Right lung (tissue), 5 donors: ENCODE measurements around the gene RABGAP1L. TPM values are rescaled to one million over a fixed set of nuclear protein-coding genes. Genes with fewer than 3 reads are reported as not detected.

Experiments
- DNase-seq, 2 donors: peaks; one replicate each; pipeline ENCODE4 v3.0.0-alpha.2; 2013
- polyA plus RNA-seq, 5 donors: library from polyadenylated mRNA; unstranded; fragments of 120-200 nt; gene quantifications; one replicate each; pipeline versions ENCODE4 v1.2.1 to v1.2.3, GENCODE V29; 2013; ENCODE audit warnings: inconsistent platforms in 1 of 5, low replicate concordance in 1 of 5; ENCODE audit not compliant: insufficient read length in 5 of 5, insufficient read depth in 1 of 5

Gene RABGAP1L
- polyA plus RNA-seq, 5 donors, result 27.7 to 49.6 (median 45.4) TPM

DNA sequence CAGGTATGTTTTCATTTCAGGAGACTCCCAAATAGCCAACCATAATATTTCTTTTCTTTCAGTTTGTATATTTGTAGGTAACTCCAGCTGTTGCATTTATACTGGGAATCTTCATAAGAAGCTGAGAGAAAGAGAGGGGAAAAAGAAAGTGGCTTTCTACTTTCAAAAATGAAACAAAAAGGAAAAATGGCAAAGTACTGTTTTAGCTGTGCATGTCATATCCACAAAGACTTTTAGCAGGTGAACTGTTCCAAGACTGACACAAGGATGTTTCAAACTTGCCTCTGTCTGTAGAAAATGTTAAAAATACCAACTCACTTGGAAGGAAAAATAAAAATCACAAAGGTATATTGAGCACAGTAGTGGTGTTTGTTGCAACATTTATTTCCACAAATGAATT is 798.5 kb downstream of the RABGAP1L start:
- DNase-seq, result no peak

DNA sequence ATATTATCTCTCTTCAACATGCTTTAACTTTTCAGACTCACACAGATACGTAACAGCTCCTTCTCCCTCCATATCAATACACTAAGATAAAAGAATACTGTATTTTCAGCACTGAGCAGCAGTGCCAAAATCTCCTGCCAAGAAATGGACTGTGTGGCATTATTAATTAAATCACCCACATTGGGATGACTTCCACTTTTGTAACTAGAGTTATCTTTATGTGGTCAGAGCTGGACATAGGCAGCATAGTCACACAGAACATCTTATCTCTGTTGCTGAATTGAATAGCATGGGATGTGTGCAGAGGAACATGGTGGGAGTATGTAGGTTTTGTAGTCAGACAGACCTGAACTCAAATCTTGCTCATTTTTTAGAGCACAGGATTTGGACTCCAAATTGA is 799.1 kb downstream of the RABGAP1L start:
- DNase-seq, result no peak

DNA sequence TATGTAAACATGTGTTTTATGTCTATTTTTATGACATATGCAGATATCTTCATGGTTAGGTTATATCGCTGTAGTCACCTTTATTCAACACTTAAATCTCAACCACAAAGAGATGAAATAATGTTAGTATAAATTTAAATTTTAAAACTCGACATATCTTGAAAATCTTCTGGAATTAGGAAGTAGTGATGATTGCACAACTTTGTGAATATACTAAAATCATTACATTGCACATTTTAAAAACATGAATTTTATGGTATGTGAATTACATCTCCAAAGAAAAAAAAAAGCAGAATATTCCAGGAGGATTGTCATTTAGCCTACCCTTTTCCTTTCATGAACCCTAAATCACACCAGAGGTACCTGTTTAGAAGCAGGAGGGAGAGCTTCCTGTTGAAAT is 801.0 kb downstream of the RABGAP1L start:
- DNase-seq, result no peak

DNA sequence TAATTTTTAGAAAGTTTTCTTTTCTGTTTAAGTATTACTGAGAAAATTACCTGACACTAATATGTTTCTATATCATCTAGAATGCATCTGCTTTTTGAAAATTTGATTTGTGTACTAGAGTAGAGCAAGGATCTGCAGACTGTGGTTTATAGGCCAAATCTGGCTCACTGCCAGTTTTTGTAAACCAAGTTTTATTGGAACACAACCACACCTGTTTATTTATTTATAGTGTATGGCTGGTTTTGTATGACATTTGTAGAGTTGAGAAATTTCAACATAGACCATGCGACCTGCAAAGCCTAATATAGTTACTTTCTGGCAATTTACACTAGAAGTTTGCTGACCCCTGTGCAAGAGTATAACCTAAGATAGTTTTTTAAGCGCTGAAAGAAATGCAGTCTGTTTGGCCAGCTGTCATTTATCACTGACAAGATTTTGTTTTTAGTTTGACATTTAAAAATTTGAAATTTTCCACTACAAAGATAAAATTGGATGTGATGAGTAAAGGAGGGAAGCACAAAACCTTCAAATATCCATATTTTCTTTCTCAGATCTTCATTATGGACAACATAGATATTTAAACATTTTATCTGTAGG is 804.3 kb downstream of the RABGAP1L start:
- DNase-seq, result no peak

DNA sequence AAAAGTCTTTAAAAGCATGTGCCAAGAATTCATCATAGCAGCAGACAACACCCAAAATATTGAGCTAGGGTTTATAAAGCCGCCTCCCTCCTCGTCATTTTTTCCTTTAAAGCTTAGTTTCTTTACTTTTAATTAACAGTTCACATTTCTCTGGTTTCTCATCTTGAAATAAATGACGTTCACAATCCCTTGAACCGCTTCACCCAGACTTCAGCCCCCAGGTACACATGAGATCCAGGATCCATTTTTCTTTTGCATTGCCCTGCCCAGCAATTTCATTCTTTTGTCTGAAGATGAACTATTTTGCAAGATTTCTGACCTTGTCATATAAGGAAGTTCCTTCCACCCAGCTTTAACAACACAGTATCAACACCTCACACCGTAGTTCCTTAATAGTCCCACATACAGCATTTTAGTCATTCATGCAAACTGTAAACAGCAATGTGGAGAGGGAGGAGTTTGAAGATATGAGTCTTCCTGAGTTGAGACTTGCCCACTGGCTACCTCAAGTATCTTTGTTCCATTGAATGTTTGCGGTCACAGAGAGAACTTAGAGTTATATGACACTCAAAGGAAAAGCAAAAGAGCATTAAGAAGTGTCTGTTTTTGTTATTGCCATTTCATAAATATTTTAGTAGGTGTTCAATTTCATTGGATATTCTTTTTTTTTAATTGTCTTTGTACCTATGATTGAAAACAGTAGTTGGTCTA is 805.1 kb downstream of the RABGAP1L start:
- DNase-seq, result no peak

DNA sequence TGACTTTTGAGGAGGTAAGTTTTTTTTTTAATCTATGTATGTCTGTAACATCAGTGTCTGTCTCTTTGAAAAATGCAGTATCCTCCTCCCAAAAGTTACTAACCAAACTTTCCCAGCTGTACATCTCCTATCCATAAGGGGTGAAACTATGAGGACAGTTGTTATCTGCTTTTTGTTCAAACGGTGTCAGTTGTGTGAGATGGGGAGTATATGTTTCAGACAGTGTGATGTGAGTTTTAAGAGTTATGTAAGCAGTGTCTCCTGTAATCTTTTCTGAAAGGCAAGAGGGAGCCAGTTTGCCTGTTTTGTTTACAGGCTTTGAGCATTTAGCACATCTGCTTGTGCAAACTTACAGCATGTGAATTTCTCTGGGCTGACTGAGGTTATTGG is 805.6 kb downstream of the RABGAP1L start:
- DNase-seq, result peak in 1 of 2 donors; percentile 31

DNA sequence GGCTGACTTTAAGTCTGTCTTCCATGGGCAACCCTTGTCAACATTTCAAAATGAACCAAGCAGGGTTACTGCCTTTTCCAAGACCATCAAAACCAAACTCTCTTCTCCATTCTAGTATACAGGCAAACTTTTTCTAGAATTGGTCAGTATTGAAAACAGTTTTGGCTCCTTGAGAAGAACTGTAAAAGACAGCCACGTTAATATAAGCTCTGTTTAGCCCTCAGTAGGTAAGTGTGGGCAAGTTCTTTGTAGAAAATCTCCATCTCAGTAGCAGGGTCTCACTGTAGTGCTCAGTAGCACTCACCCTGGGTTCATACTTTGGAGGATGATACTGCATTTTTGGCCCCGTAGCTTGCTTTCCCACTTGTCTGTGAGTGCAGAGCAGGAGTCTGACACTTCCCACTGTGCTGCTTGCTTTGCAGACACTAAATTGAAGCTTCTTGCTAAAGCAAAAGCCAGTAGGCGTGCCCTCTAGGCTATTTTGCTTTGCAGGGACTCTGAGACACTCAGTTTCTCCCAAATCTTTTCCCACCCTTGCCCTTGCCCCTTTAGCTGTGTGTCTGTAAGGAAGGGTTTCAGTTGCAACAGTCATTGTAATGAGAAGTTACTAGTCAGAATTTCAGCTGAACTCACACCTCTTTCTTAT is 806.2 kb downstream of the RABGAP1L start:
- DNase-seq, result no peak

DNA sequence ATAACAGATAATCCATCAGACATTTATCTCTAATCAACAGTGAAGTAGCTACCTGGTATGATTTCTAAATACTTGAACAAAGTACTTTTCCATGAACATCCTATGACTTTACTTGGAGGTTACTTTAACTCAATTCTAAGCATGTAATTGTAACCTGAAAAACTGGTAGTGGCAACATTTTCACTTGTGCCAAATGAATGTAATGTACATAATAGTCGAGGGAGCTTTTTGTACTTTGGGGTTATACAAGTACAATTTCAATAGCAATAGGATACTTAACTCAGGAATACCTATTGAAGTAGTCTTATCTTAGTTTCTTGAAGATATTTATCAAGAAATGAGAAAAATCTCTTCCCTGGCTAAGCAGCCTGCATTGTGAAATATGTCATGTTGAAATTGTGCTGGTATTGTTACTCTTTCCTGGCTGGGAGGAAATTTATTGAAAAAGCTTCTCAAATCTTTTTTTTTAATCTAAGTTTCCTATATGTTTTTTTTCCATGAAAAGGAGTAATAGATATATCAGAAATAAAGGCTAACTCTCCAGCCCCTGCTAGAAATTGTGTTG is 806.8 kb downstream of the RABGAP1L start:
- peak in 1 of 2 donors; percentile 51 for DNase-seq

DNA sequence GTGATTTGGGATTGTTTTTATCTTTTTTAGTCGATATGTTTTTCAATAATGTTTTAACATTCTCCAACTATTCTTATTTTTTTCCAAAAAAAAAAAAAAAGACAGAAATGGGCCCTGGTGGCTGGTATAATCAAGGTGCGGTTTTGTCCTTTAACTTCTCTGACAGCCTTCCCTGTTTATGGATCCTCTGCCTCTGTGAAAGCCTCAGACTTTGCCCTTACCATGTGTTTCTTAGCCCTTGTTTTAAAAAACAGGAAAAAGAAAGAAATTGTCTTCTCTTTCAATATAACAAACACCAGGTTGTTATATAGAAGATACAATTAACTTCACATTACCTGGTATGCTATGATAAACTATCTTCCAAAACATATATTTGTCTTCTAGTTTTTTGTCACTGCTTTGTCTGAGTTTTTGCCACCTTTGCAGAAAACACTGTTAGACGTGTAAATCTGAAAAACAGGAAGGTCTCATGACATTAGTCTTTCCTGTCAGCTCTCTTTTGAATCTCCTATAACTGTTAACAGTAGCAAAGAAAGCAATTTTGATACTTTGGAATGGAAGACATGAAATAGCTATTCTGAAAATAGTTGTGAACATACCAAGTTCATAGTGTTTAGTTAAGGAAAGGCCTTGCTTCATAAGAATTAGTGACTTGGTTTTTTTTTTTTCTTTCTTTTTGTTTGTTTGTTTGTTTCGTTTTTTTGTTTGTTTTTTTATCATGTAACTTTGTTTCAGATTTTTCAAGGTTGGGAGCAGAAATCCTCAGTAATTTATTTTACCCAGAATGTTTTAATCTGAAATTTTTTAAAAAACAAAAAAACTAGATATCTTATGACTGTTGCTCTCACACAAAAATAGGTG is 808.8 kb downstream of the RABGAP1L start:
- no peak for DNase-seq

DNA sequence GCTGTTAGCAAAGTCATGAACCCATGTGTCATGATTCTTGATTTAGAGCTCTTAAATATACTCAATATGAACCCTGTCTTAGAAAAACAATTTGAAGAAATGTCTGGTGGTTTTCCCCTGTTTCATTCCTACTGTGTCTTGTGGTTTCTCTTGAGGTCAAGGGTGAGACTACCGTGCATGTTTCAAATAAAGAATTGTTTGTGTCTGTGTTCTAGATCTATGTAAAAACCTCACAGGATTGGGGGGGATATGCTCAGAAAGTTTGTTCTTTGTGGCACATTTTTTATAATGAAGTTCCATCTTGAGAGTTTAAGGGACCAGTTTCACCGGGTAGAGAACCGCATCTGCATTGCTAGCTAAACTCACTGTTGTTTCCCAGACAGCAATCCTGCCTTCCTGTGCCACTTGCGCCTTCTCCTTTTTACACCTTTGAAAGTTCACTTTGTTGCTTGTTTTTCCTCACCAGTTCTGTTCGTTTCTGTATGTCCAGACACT is 809.5 kb downstream of the RABGAP1L start:
- DNase-seq, result no peak

DNA sequence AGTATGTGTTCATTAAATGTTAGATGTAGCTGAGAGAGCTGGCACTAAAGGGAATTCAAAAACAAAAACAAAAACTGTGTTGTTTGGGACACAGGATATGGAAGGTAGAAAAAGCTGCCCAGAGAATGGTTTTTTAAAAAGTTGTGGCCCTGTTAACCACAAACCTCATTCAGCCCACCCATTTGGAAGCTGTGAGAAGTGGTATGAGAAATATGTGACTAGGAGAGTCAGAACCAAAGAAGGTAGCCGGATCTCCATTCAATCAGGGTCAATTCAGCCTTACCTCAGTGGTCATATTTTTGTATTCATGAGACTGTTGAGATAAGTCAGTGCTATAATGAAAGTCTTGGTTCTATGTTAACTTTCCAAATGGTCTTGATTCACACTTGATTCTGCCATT is 810.7 kb downstream of the RABGAP1L start:
- DNase-seq, result no peak

DNA sequence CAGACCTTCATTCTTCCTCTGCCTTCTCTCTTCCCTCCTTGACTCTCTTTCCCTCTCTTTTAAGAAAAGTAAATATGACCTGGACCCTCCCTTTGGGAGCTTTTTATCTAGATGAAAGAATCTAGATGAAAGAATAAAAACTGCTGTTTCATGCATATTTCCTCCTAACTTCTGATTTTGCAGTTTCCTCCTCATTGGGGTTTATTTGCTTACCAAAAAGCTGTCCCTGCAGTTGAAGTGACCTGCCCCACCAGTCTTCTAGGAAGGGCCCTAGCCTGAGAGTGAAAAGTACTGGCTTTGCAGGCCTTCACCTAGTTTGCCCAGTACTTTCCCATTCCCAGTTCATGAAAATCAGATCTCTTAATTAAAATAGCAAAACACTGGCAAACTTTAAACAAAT is 812.1 kb downstream of the RABGAP1L start:
- no peak for DNase-seq

DNA sequence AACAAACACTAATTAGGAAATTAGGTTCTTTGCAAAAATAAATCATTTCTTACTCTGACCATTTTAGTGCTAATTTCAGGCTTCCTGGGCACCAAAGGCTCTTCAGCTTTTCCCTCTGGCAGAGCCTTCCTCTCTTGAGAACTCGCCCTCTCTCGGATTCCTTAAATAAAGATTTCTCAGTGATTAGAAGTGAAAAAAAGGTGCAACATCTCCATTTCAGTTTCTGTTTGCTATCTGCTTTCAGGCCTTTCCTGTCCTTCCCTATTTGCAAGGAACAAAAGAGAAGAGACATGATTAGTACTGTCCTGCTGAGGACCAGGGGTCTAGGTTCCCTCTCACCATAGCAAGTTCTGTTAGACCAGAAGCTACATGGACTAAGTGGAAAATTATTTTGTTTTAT is 812.6 kb downstream of the RABGAP1L start:
- DNase-seq, result no peak

DNA sequence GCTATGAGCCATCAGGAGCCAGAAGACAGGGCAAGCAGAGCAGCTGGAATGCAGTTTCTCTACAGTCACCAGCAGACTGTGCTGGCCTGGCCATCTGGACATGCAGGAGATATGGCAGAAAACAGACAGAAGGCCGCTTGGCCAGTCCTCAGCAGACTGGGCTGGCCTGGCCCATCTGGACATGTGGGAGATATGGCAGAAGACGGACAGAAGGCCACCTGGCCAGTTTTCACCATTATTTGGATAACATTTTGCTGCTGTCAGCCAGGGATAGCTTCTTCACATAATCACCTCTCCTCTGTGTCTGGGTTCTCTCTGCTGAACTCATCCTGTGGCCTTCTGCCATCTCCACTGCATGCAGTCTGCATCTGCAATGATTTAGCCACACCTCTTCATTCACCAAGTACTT is 815.4 kb downstream of the RABGAP1L start:
- DNase-seq, result no peak

DNA sequence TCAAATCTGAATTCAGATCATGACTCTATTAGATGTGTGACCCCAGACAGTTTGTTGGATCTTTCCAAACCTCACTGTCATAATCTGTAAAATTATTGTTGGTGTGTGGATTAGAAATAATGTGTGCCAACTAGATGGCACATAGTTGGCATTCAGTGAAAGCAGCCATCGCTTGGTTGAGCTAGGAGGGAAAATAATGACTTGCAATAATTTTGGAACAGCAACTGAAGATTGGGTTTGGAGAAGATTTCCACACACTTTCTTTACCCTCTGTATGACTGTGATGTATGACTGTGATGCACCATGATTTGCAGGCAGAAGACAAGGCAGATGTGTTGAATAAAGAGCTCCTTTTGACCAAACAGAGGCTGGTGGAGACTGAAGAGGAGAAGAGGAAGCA is 816.4 kb downstream of the RABGAP1L start:
- no peak for DNase-seq

DNA sequence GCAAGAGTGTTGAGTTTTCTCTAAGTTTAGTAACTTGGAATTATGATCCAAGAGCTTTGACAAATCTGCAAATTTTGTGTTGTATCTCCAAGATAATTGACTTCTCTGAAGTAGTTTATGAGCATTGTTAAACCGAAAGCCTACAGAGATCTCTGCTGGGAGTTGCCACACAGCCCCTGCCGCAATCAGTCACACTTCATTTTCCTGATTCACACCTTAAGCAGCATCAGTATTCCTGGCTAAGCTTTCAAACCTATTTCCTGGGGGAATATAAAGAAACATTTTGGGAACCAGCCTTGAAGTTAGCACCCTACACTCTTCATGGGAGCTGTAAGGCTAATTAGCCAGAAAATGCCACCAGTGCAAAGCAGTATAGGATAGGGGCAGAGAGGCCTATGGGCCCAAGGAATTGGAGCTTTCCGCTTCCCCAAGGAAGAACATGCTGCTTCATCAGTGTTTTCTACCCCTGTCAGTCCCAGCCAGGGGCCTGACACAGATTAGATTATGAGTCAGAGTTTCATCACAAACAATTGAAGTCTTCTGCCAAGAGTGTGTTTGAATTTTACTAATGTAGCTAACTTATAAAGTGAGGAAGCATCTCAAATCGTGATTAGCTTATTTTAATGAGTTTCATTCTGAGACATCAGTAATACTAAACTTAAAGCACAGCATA is 817.3 kb downstream of the RABGAP1L start:
- peak in 1 of 2 donors; percentile 31 for DNase-seq

DNA sequence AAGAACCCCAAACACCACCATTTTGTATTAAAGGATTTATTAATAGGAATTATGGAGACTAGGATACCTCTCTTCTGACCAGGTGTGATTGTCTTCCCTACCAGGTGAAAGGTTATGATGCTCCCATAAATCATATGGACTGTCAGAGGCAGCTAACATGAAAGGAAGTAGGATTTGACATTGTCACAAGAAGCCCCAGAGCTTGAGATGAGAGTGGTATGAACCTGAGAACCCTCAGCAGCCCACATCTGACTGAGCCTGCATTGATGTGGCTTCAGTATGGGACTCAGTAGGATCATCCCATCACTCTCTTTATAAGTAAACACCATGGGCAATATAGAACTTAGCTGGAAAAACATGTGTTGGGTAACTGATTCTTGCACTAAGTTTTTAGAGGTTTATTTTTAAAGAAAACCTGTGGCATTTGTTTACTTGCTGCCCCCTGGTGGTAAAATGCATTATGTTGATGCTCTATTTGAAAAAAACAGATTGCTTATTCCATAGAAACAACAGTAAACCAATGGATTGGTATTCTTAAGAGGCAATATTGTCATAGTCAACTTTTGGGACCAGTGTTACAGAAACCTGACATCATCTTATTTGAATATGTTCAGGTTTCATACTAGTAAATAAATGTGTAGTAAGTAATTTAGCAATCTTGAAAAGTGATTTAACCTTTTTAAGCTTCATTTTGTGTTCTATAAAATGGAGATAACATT is 823.8 kb downstream of the RABGAP1L start:
- peak in 1 of 2 donors; percentile 32 for DNase-seq

DNA sequence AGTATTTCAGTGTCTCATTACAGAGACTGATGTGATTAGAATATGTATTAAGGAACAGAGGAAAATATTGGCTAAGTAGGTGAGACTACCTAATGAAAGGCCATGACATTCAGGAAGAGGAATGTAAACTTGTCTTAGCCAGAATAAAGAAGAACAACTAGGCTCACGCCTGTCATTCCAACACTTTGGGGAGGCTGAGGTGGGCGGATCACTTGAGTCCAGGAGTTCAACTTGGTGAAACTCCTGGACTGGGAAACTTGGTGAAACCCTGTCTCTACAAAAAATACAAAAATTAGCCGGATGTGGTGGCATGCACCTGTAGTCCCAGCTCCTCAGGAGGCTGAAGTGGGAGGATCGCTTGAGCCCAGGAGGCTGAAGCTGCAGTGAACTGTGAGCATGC is 825.6 kb downstream of the RABGAP1L start:
- no peak for DNase-seq

DNA sequence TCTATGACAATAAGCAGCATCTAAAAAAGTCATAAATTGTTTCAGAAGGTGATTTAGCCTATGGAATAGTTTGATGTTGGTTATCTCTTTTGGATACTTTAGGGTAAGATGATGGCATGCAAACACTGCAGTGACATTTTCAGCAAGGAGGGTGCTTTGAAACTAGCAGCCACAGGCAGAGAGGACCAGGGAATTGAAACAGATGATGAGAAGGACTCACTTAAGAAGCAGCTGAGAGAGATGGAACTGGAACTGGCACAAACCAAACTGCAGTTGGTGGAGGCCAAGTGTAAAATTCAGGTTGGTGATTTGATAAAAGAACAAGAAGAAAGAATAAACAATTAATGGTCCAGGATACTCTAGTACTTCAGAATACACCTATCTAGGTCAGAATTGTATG is 829.2 kb downstream of the RABGAP1L start:
- no peak for DNase-seq

DNA sequence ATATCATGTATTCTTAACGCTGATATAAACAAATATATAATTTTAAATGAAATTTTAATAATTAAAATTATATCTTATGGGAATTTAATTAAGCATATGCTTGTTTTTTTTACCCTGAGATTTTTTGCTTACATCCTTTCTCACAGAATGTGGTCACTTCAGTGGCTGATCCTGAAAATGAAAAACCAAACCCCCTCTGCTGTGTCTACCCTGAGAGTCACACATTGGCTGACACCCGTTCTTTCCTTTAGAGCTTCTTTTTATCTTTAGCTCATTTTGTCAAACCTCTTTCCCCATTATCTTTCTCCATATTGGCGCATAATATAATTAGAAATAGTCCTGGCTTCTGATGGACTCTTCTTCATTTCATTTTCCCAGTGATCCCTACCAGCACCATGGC is 829.7 kb downstream of the RABGAP1L start:
- no peak for DNase-seq
